Activated CD4-positive, alpha-beta T cell treated with anti-CD3 and anti-CD28 coated beads for 36 hours (primary cell): Measurements from ENCODE around the gene WBP1L. TPM values are rescaled to one million over a fixed set of nuclear protein-coding genes. Genes with fewer than 3 reads are reported as not detected.

Source experiments
- ATAC-seq: fragments of 200-7000 bp; cut with Tn5 transposase; one replicate; pipeline ENCODE4 v1.10.0; 2021; ENCODE audit warnings: mild to moderate bottlenecking, moderate library complexity
- CTCF ChIA-PET: fragments of 350-600 bp; sonication (Branson Sonifier 250); formaldehyde crosslinking; loops from one replicate; lab custom pipeline; 2021; ENCODE audit warnings: antibody characterized with exemption; lab: Charles Lee
- POLR2A ChIA-PET: fragments of 350-600 bp; sonication (Branson Sonifier 250); formaldehyde crosslinking; loops from one replicate; lab custom pipeline; 2021; ENCODE audit warnings: antibody characterized with exemption, inconsistent platforms; lab: Charles Lee
- DNase-seq: peaks from one replicate; pipeline ENCODE4 v3.0.0-alpha.2; 2020
- H3K27ac Mint-ChIP-seq: one replicate; pipeline ENCODE4 v1.8.0; 2021; ENCODE audit warnings: mixed read lengths
- H3K27me3 Mint-ChIP-seq: one replicate; pipeline ENCODE4 v1.8.0; 2021; ENCODE audit warnings: mixed read lengths
- H3K36me3 Mint-ChIP-seq: one replicate; pipeline ENCODE4 v1.8.0; 2021; ENCODE audit warnings: low read depth, mixed read lengths
- H3K4me1 Mint-ChIP-seq: one replicate; pipeline ENCODE4 v1.8.0; 2021; ENCODE audit warnings: mixed read lengths
- H3K4me3 Mint-ChIP-seq: one replicate; pipeline ENCODE4 v1.8.0; 2021; ENCODE audit warnings: mild to moderate bottlenecking, moderate library complexity, mixed read lengths
- H3K9me3 Mint-ChIP-seq: one replicate; pipeline ENCODE4 v1.8.0; 2021; ENCODE audit warnings: low read depth, mixed read lengths
- intact Hi-C, 2 experiments: fragments of 100-400 bp; cut with DNase I in 1 of 2; cut with micrococcal nuclease in 1 of 2; formaldehyde crosslinking; loops; one replicate each; pipeline versions ENCODE4 v1.14.2 to v1.15.1; 2022 to 2024; cut with DNase I, micrococcal nuclease
- total RNA-seq, 2 experiments: library from RNA; stranded (reverse); gene quantifications; one replicate each; pipeline ENCODE4 v1.2.3, GENCODE V29; 2021

Gene WBP1L
- total RNA-seq, 2 experiments from 2014 or later = 14.9 to 16.4 TPM

DNA sequence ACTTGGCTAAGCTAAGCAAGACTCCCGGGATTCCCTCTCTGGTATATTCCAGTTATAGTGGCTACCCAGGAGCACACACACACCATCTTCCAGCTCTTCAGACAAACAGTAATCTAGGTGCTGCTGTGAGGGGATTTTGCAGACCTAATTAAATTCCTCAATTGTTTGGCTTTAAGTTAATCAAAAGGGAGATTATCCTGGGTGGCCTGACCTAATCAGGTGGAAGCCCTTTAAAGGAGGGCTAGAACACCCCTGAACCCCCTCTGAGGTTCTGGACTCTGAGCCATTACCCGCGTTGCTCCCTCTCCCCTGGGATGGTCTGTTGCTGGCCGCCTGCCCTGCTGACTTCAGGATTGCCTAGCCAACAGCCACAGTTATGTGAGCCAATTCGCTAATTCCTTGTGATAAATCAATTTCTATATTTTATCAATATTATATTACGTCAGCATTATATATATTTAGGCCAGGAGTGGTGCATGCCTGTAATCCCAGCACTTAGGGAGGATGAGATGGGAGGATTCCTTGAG lies 22.9 kb upstream of the WBP1L start:
- Mint-ChIP-seq H3K36me3 (peaks cover 44% of the 10 kb centered on the region), H3K4me3 (no peak overlapping the region), H3K27me3 (no peaks in the 10 kb centered on the region), H3K4me1 (peaks cover 40% of the 10 kb centered on the region), H3K27ac (no peak overlapping the region), H3K9me3 (no peaks in the 10 kb centered on the region)
- ChIA-PET CTCF (interaction anchor here (0.7 to 1.2 kb wide), 3 partner anchors 14 to 75 kb away, joined by 3 to 4 read pairs (median 3); no protein-coding TSS in a partner anchor), POLR2A (no interaction called here)
- no peak for ATAC-seq
- DNase-seq = no peak
- intact Hi-C loops = no loop called here

DNA sequence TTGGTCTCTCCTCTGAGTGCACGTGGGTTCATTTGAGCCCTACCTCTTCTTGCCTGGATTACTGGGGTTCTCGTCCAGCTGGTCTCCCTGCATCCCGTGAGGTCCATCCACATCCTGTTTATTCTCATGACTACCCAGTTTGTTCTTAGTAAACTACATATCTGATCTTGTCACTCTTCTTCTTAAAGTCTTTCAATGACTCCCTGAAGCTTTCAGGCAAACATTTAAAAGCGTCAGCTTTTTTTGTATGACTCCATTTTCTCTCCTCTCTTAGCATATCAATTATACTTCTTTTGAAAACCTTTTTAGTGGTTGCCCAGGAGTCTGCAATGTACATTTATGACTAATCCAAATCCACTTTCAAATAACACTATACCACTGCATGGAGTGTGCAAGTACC lies 21.8 kb upstream of the WBP1L start:
- ATAC-seq = peak; percentile 88
- intact Hi-C loops = no loop called here
- Mint-ChIP-seq H3K4me1 (peaks cover 30% of the 10 kb centered on the region), H3K27me3 (no peaks in the 10 kb centered on the region), H3K4me3 (no peak overlapping the region), H3K36me3 (peaks cover 40% of the 10 kb centered on the region), H3K27ac (peak overlapping the region; percentile 10), H3K9me3 (no peaks in the 10 kb centered on the region)
- no peak for DNase-seq
- CTCF ChIA-PET = interaction anchor here (0.6 to 1.2 kb wide), 2 partner anchors 13 to 71 kb away, joined by 3 to 4 read pairs; no protein-coding TSS in a partner anchor
- POLR2A ChIA-PET = no interaction called here

DNA sequence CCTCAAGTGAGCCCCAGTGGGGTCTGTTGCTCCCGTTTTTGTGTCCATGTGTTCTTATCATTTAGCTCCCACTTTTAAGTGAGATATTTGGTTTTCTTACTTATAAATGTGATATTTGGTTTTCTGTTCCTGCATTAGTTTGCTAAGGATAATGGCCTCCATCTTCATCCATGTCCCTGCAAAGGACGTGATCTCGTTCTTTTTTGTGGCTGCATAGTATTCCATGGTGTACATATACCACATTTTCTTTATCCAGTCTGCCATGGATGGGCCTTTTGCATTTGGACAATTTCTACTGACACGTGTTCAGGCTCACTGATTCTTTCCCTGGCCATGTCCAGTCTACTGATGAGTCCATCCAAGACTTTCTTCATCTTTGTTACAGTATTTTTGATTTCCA lies 19.8 kb upstream of the WBP1L start:
- intact Hi-C loops = no loop called here
- no peak overlapping the region for H3K27ac Mint-ChIP-seq
- CTCF ChIA-PET = no interaction called here

DNA sequence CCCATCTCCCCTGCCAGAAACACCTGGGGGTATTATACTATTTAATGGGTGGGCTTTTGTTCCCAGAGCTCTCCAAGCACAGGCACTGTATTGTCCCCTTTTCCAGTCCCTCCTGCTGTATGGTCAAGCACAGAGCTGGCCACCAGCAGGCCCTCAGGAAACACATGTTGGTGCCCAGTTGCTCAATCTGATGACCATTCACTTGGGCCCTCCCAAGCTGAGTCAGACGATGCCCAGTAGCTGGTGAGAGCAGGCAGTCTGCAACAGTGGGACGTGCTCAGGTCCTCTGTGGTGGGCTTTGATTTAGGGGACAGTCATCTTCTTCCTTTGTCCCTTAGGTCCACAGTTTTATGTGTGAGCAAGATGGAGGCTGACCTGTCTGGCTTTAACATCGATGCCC lies 17.5 kb upstream of the WBP1L start:
- peaks cover 31% of the 10 kb centered on the region for H3K36me3 Mint-ChIP-seq
- DNase-seq (no peak), ATAC-seq (no peak)
- H3K27ac Mint-ChIP-seq = no peak overlapping the region
- ChIA-PET POLR2A (no interaction called here), CTCF (interaction anchor here (1.1 kb wide), 1 partner anchor 12 kb away, joined by 4 read pairs; no protein-coding TSS in a partner anchor)
- H3K27me3 Mint-ChIP-seq = no peaks in the 10 kb centered on the region
- no peaks in the 10 kb centered on the region for H3K9me3 Mint-ChIP-seq
- intact Hi-C loops = loop anchor here in 1 of 2 experiments (5.0 kb wide), 1 partner anchor 341 kb away; no protein-coding TSS in a partner anchor
- H3K4me3 Mint-ChIP-seq = no peak overlapping the region
- peaks cover 6% of the 10 kb centered on the region for H3K4me1 Mint-ChIP-seq

More for the DNA sequence above, 19.8 kb upstream of the WBP1L start:
- ATAC-seq = no peak
- no peak for DNase-seq
- peaks cover 13% of the 10 kb centered on the region for H3K4me1 Mint-ChIP-seq
- no peak overlapping the region for H3K4me3 Mint-ChIP-seq
- no peaks in the 10 kb centered on the region for H3K27me3 Mint-ChIP-seq
- no peaks in the 10 kb centered on the region for H3K9me3 Mint-ChIP-seq
- H3K36me3 Mint-ChIP-seq = peaks cover 37% of the 10 kb centered on the region
- POLR2A ChIA-PET = no interaction called here

DNA sequence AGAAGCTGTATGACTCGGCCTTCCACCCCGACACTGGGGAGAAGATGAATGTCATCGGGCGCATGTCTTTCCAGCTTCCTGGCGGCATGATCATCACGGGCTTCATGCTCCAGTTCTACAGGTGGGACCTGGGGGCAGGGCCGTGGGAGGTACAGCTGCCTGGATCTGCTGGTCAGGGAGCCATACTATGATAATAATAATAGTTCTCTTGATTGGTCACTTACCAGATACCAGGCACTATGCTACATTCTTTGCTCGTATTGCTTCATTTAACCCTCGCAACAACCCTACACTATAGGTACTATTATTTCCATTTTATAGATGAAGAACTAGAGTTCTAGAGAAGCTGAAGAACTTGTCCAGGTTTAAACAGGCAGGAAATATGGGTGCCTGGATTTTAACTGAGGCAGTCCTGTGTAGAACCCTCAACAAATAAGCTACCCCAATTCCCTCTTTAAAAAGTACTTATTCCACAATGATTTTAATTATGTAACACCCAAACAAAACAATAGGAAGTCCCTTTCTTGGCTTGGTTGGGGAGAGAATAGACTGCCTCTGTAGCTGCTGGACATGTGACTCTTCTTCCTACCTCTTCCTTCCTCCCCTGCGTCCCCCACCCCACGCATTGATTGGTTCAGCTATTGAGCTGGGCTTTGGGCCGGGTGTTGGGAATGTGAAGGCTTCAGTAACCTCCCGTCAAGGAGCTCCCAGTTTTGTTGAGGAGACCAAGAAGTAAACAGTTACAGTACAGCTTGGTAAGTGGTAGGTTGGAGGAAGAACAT lies 16.5 kb upstream of the WBP1L start:
- no peak for ATAC-seq
- Mint-ChIP-seq H3K36me3 (peaks cover 30% of the 10 kb centered on the region), H3K4me3 (no peak overlapping the region), H3K9me3 (no peaks in the 10 kb centered on the region), H3K27ac (no peak overlapping the region), H3K27me3 (no peaks in the 10 kb centered on the region), H3K4me1 (no peaks in the 10 kb centered on the region)
- DNase-seq = no peak
- POLR2A ChIA-PET = interaction anchor here (0.6 to 0.7 kb wide), 2 partner anchors 17 kb away, joined by 3 to 4 read pairs; partner anchors contain the start of gene WBP1L
- intact Hi-C loops = loop anchor here in 1 of 2 experiments (5.0 kb wide), 1 partner anchor 340 kb away; no protein-coding TSS in a partner anchor
- CTCF ChIA-PET = interaction anchor here (0.6 to 1.2 kb wide), 4 partner anchors 16 to 140 kb away, joined by 3 to 4 read pairs (median 3); partner anchors contain the start of gene CYP17A1

DNA sequence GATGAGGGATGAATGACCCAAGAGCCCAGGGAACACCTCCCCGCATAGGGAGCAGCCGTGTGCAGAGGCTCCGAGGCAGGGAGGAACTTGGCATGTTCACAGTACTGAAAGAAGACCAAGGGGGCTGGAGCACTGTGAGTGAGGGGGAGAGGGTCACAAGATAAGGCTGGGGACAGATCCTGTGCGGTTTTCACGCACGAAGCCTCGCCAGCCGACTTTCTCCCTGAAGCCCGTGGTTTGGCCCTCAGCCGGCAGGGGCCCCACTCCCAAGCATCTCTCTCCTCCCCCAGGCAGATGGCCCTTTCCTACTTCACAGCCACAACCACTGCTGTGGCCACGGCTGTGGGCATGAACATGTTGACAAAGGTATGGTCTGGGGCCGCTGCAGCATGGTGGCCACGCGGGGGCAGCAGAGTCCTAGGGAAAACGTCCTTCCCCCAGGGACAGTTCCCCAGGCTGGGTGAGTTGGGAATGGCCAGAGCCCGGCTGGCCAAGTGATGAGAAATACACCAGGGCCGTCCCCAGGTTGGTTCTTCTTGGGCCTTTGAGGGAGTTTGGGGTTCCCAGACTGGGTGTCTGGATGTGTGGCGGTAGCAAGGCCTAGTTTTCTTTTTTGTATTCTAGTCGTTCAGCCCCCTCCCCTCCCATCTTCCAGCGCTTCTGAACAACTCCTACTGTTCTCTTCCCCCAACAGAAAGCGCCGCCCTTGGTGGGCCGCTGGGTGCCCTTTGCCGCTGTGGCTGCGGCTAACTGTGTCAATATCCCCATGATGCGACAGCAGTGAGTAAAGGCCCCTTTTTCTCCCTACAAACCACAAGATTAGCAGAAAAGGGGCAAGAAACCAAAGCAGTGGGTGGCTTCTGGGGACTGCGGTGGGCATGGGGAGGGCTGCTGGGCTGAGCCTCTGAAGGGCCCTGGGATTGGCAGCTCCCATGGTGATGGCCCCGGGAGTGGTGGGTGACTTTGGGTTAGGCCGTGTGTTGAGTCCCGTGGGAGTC lies 14.4 kb upstream of the WBP1L start:
- intact Hi-C loops = loop anchor here (1.0 to 5.0 kb wide), 3 partner anchors 172 to 338 kb away; no protein-coding TSS in a partner anchor
- ATAC-seq (peak; percentile 71), DNase-seq (peak; percentile 80)
- POLR2A ChIA-PET = no interaction called here
- no peaks in the 10 kb centered on the region for H3K4me1 Mint-ChIP-seq
- CTCF ChIA-PET = interaction anchor here (1.0 to 1.4 kb wide), 2 partner anchors 34 to 65 kb away, joined by 3 read pairs; no protein-coding TSS in a partner anchor
- no peak overlapping the region for H3K4me3 Mint-ChIP-seq
- no peak overlapping the region for H3K27ac Mint-ChIP-seq
- no peaks in the 10 kb centered on the region for H3K9me3 Mint-ChIP-seq
- no peaks in the 10 kb centered on the region for H3K27me3 Mint-ChIP-seq
- peaks cover 39% of the 10 kb centered on the region for H3K36me3 Mint-ChIP-seq

DNA sequence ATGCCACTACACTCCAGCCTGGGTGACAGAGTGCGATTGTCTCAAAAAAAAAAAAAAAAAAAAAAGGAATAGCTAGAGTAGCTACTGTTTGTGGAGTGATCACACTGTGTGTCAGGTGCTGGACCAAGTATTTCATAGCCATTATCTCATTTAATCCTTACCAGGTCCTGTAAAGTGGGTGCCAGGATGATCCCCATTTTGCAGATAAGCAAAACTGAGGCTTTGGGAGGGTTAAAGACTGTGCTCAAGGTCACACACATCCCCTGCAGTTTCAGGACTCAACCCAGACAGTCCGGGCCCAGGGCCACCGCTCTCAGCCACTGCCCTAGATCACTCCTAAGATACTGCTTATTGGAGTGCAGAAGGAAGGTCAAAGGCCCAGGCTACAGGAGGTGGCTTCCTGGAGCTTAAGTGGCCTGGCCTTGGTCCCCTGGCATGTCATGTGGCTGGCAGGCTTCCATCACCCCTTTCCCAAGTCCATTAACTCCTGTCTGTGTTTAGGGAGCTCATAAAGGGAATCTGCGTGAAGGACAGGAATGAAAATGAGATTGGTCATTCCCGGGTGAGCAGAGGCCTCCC lies 12.4 kb upstream of the WBP1L start:
- CTCF ChIA-PET = interaction anchor here (0.6 kb wide), 1 partner anchor 172 kb away, joined by 3 read pairs; no protein-coding TSS in a partner anchor
- H3K4me1 Mint-ChIP-seq = no peaks in the 10 kb centered on the region
- ATAC-seq (no peak), DNase-seq (no peak)
- intact Hi-C loops = loop anchor here in 1 of 2 experiments (5.0 kb wide), 1 partner anchor 171 kb away; no protein-coding TSS in a partner anchor
- peaks cover 29% of the 10 kb centered on the region for H3K36me3 Mint-ChIP-seq
- H3K4me3 Mint-ChIP-seq = no peak overlapping the region
- POLR2A ChIA-PET = interaction anchor here (0.7 kb wide), 1 partner anchor 665 kb away, joined by 6 read pairs; no protein-coding TSS in a partner anchor
- no peaks in the 10 kb centered on the region for H3K27me3 Mint-ChIP-seq
- no peaks in the 10 kb centered on the region for H3K9me3 Mint-ChIP-seq
- H3K27ac Mint-ChIP-seq = no peak overlapping the region

DNA sequence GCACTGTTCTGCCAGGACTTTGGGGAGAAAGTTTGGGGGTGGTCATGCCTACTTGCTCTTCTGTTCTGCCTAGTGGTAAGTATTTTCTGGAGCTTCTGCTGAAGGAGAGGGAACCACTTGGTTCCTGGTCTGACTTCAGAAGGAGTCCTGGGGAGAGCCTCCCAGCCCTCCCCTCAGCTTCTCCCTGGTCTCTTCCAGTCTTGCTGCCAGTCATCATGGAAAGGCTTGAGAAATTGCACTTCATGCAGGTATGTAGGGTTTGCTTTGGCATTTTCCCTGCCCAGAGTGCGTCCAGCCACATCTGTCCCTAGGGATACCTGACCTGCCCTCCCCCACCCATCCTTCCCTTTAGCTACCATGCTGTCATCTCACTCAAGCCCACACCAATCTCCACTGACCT lies 11.1 kb upstream of the WBP1L start:
- POLR2A ChIA-PET = no interaction called here
- CTCF ChIA-PET = interaction anchor here (0.6 kb wide), 2 partner anchors 8 to 165 kb away, joined by 3 to 5 read pairs; no protein-coding TSS in a partner anchor
- Mint-ChIP-seq H3K9me3 (no peaks in the 10 kb centered on the region), H3K27me3 (no peaks in the 10 kb centered on the region), H3K4me1 (no peaks in the 10 kb centered on the region), H3K4me3 (no peak overlapping the region), H3K27ac (no peak overlapping the region), H3K36me3 (peaks cover 32% of the 10 kb centered on the region)
- no peak for DNase-seq
- ATAC-seq = no peak
- intact Hi-C loops = loop anchor here in 1 of 2 experiments (5.0 kb wide), 1 partner anchor 170 kb away; no protein-coding TSS in a partner anchor

DNA sequence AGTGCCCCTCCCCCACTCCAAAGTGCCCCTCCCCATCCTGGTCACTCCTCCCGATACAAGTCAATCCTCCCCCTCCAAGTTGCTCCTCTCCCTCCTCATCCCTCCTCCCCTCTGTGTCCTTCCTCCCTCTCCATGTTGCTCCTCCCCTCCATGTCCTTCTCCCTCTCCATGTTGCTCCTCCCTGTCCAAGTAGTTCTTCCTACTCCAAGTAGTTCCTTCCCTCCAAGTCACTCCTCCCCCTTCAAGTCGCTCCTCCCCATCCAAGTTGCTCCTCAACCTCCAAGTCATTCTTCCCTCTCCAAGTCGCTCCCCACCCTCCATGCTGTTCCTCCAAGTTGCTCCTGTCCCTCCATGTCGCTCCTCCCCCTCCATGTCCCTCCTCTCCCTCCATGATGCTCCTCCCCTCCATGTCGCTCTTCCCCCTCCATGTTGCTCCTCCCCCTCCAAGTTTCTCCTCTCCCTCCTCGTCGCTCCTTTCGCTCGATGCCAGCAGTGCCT lies 8.6 kb upstream of the WBP1L start:
- H3K9me3 Mint-ChIP-seq = no peaks in the 10 kb centered on the region
- H3K4me1 Mint-ChIP-seq = no peaks in the 10 kb centered on the region
- no peaks in the 10 kb centered on the region for H3K27me3 Mint-ChIP-seq
- H3K27ac Mint-ChIP-seq = no peak overlapping the region
- intact Hi-C loops = no loop called here
- peaks cover 27% of the 10 kb centered on the region for H3K36me3 Mint-ChIP-seq
- CTCF ChIA-PET = interaction anchor here (1.1 to 1.9 kb wide), 2 partner anchors 13 to 16 kb away, joined by 3 to 4 read pairs; no protein-coding TSS in a partner anchor
- H3K4me3 Mint-ChIP-seq = no peak overlapping the region
- POLR2A ChIA-PET = no interaction called here
- DNase-seq = no peak
- ATAC-seq = no peak

DNA sequence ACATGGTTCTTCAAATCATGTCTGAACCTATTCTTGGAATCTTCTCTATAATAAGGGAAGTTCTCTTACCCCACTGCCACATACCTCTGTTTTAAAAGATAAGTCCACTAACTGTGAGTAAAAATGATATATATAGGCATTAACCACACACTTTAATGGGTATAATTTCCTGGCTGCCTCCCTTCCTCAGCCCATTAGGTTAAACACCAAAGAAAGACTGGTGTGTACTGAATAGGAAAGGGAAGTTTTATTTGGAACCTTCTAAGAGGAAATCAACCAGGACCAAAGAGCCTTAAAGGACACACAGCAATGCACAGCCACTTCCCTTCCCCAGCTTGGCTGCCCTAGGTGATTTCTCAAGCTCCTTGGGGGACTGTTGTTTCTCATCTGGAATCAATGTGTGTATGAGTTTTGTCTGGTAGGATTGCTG lies 5.0 kb upstream of the WBP1L start:
- ChIA-PET POLR2A (no interaction called here), CTCF (interaction anchor here (0.7 to 0.8 kb wide), 2 partner anchors 9 to 13 kb away, joined by 3 to 4 read pairs; no protein-coding TSS in a partner anchor)
- peaks cover 5% of the 10 kb centered on the region for H3K9me3 Mint-ChIP-seq
- H3K36me3 Mint-ChIP-seq = peaks cover 17% of the 10 kb centered on the region
- H3K4me3 Mint-ChIP-seq = no peak overlapping the region
- no peaks in the 10 kb centered on the region for H3K27me3 Mint-ChIP-seq
- ATAC-seq (no peak), DNase-seq (no peak)
- intact Hi-C loops = no loop called here
- peaks cover 10% of the 10 kb centered on the region for H3K4me1 Mint-ChIP-seq
- no peak overlapping the region for H3K27ac Mint-ChIP-seq
